SK-N-SH (cell line): Measurements from ENCODE around the gene FABP3.

Experiments used
- CHD2 ChIP-seq: fragments of 150-350 bp; IDR thresholded peaks from 2 replicates; pipeline ENCODE4 v1.6.1; 2018; ENCODE audit warnings: low read length; ENCODE audit not compliant: partially characterized antibody
- CTCF ChIP-seq: fragments of 200-600 bp; sonication (generic); IDR thresholded peaks from 2 replicates; pipeline ENCODE4 v1.6.1; 2017; ENCODE audit warnings: antibody characterized with exemption, mild to moderate bottlenecking, moderate library complexity
- EZH2phosphoT487 ChIP-seq: fragments of 200-600 bp; sonication (generic); IDR thresholded peaks from 2 replicates; pipeline ENCODE4 v1.6.1; 2017; ENCODE audit warnings: low read depth, mixed run types, mild to moderate bottlenecking, antibody characterized with exemption, moderate library complexity, borderline replicate concordance
- MAX ChIP-seq: IDR thresholded peaks from 2 replicates; pipeline ENCODE4 v1.4.0; 2012; ENCODE audit warnings: low read depth
- MXI1 ChIP-seq: IDR thresholded peaks from 2 replicates; pipeline ENCODE4 v1.6.1; 2012; ENCODE audit warnings: mild to moderate bottlenecking, low read depth, low read length, improper control_type of control experiment
- POLR2AphosphoS5 ChIP-seq: IDR thresholded peaks from 2 replicates; pipeline ENCODE4 v1.6.1; 2012; ENCODE audit warnings: low read depth, low read length
- RAD21 ChIP-seq: IDR thresholded peaks from 2 replicates; pipeline ENCODE4 v1.6.1; 2012; ENCODE audit warnings: mild to moderate bottlenecking, low read length
- RFX5 ChIP-seq: IDR thresholded peaks from 2 replicates; pipeline ENCODE4 v1.6.1; 2012; ENCODE audit warnings: mild to moderate bottlenecking, improper control_type of control experiment, low read length
- RXRA ChIP-seq: IDR thresholded peaks from 2 replicates; pipeline ENCODE4 v1.4.0; 2012; ENCODE audit warnings: low read depth, mild to moderate bottlenecking, borderline replicate concordance
- SIN3A ChIP-seq: IDR thresholded peaks from 2 replicates; pipeline ENCODE4 v1.6.1; 2012; ENCODE audit warnings: low read depth, mild to moderate bottlenecking, low read length, moderate library complexity, borderline replicate concordance
- TAF1 ChIP-seq: IDR thresholded peaks from 2 replicates; pipeline ENCODE4 v1.6.1; 2012; ENCODE audit warnings: low read depth, mild to moderate bottlenecking, low read length, moderate library complexity, borderline replicate concordance
- TEAD4 ChIP-seq: IDR thresholded peaks from 2 replicates; pipeline ENCODE4 v1.4.0; 2012; ENCODE audit warnings: mild to moderate bottlenecking, borderline replicate concordance; ENCODE audit not compliant: insufficient read depth
- YY1 ChIP-seq: IDR thresholded peaks from 2 replicates; pipeline ENCODE4 v1.4.0; 2012; ENCODE audit warnings: low read depth, mild to moderate bottlenecking

GRCh38 chr1:31345635-31346034 lies 27.2 kb downstream of the FABP3 start:
- TF ChIP-seq MXI1 = no peak
- no peak for TF ChIP-seq CTCF
- no peak for TF ChIP-seq SIN3A
- TF ChIP-seq MAX = no peak
- TF ChIP-seq EZH2phosphoT487 = no peak
- TF ChIP-seq TEAD4 = no peak
- TF ChIP-seq POLR2AphosphoS5 = no peak
- no peak for TF ChIP-seq RXRA
- no peak for TF ChIP-seq RAD21
- no peak for TF ChIP-seq CHD2
- TF ChIP-seq TAF1 = no peak
- no peak for TF ChIP-seq YY1
- TF ChIP-seq RFX5 = no peak
